Measurements from ENCODE around the gene SP110.

GRCh38 chr2:230254152-230254881, 34.5 kb upstream of the SP110 start:
- TF ChIP-seq CTCF (IDR thresholded peaks at IDR 0.05) (no peak), POLR2A (IDR thresholded peaks at IDR 0.05) (no peak)

Measured in heart left ventricle (tissue), 13 donors.